ENCODE measurements around the gene TMC6. TPM values are rescaled to one million over a fixed set of nuclear protein-coding genes. Genes with fewer than 3 reads are reported as not detected.

TMC6 gene
- total and polyA plus RNA-seq, 2 of the 4 experiments (the other 2 are of a cell fraction) = 0.19 TPM; not detected in 1

- Histone ChIP-seq H4K20me1 (ENCODE audit: insufficient read depth, low read length) (no peaks in the 10 kb centered on the region), H2AFZ (replicated peaks; ENCODE audit: low read length, poor library complexity) (no peak overlapping the region), H3K14ac (replicated peaks; ENCODE audit: low read depth, low read length) (no peak overlapping the region), H3K18ac (ENCODE audit: low read depth, low read length) (no peak overlapping the region), H2BK120ac (ENCODE audit: low read depth, low read length) (no peak overlapping the region), H4K91ac (ENCODE audit: insufficient read depth, low read depth, low read length) (no peak overlapping the region), H3K23ac (ENCODE audit: low read depth, low read length) (no peak overlapping the region), H2AK5ac (ENCODE audit: low read depth, low read length) (no peak overlapping the region), H3K4me2 (ENCODE audit: low read depth, low read length) (no peak overlapping the region), H3K9me3 (ENCODE audit: control insufficient read depth, insufficient read depth, low read length) (no peaks in the 10 kb centered on the region), H4K8ac (ENCODE audit: low read depth in 2 of 2, low read length in 2 of 2) (no peak overlapping the region), H3K4me3 (ENCODE audit: insufficient read depth, low read depth, low read length) (no peak overlapping the region), H3K27me3 (ENCODE audit: control insufficient read depth, insufficient read depth, low read length) (no peaks in the 10 kb centered on the region), H3K56ac (ENCODE audit: extremely low read depth, insufficient read depth, low read length) (no peak overlapping the region), H2BK20ac (ENCODE audit: low read depth, low read length) (no peak overlapping the region), H3K79me1 (ENCODE audit: low read depth in 1 of 2, low read length in 2 of 2) (no peaks in the 10 kb centered on the region), H4K5ac (ENCODE audit: low read depth, low read length) (no peak overlapping the region), H3K36me3 (ENCODE audit: control insufficient read depth, insufficient read depth, low read length) (peaks cover 22% of the 10 kb centered on the region), H3K9me1 (ENCODE audit: insufficient read depth, low read length) (peaks cover 3% of the 10 kb centered on the region; the same call in 1 of the 2 replicates), H3K4me1 (ENCODE audit: control insufficient read depth, insufficient read depth, low read length) (no peaks in the 10 kb centered on the region; the same call in 1 of the 2 replicates), H3K4ac (ENCODE audit: low read depth, low read length) (no peak overlapping the region), H2BK15ac (ENCODE audit: low read depth, low read length) (no peak overlapping the region), H2AK9ac (replicated peaks; ENCODE audit: low read depth, low read length, poor library complexity) (no peak overlapping the region), H2BK5ac (ENCODE audit: low read depth, low read length, poor library complexity, severe bottlenecking) (no peak overlapping the region), H3K9ac (ENCODE audit: low read depth, low read length) (no peak overlapping the region), H3K27ac (ENCODE audit: insufficient read depth, low read length) (no peak overlapping the region)
- no CpG with 5 or more reads among the region's 15 CpGs for WGBS, 2 experiments (ENCODE audit: extremely low coverage in 2 of 2, insufficient read length in 1 of 2)
- BruUV-seq (replicated peaks) = no TSS peak
- no peak for TF ChIP-seq ELK1 (IDR thresholded peaks at IDR 0.05; ENCODE audit: borderline replicate concordance, low read depth, low read length)
- TF ChIP-seq CEBPB (IDR thresholded peaks at IDR 0.05; ENCODE audit: low read depth, low read length) = no peak
- no peak for TF ChIP-seq FOS (IDR thresholded peaks at IDR 0.05; ENCODE audit: low read depth, low read length)
- no peak for TF ChIP-seq MXI1 (IDR thresholded peaks at IDR 0.05; ENCODE audit: borderline replicate concordance, low read depth, low read length)
- no peak for TF ChIP-seq BHLHE40 (IDR thresholded peaks at IDR 0.05; ENCODE audit: low read depth, low read length)
- TF ChIP-seq SMC3 (IDR thresholded peaks at IDR 0.05; ENCODE audit: low read depth, low read length) = no peak
- TF ChIP-seq POLR2A (IDR thresholded peaks at IDR 0.05; ENCODE audit: low read depth, low read length) = no peak
- no peak for TF ChIP-seq CTCF (conservative IDR thresholded peaks at IDR 0.05; ENCODE audit: low read depth, low read length)
- no peak for TF ChIP-seq MAZ (IDR thresholded peaks at IDR 0.05; ENCODE audit: borderline replicate concordance, low read depth, low read length)
- TF ChIP-seq NFE2L2 (IDR thresholded peaks at IDR 0.05; ENCODE audit: low read depth, low read length) = no peak
- TF ChIP-seq USF2 (IDR thresholded peaks at IDR 0.05; ENCODE audit: low read depth, low read length) = no peak
- TF ChIP-seq MAFK (IDR thresholded peaks at IDR 0.05; ENCODE audit: low read depth, low read length) = no peak
- no peak for TF ChIP-seq RFX5 (IDR thresholded peaks at IDR 0.05; ENCODE audit: low read depth, low read length)
- no peak for TF ChIP-seq CHD1 (IDR thresholded peaks at IDR 0.05; ENCODE audit: low read depth, low read length)
- no peak for TF ChIP-seq RAD21 (IDR thresholded peaks at IDR 0.05; ENCODE audit: low read length)
- intact Hi-C loops (cut with micrococcal nuclease) (no loop called here), in situ Hi-C loops (cut with MboI; ENCODE audit: low sequenced_read_pairs) (no loop called here), dilution Hi-C loops (cut with HindIII; ENCODE audit: low sequenced_read_pairs, unreplicated experiment) (no loop called here)
- ChIA-PET POLR2A (ENCODE audit: unreplicated experiment) (no interaction called here), CTCF (interaction anchor here (1.0 to 1.4 kb wide), 2 partner anchors 21 to 145 kb away, joined by 4 read pairs; no protein-coding TSS in a partner anchor)
- DNase-seq = no peak
- ATAC-seq (ENCODE audit: low read depth) = no peak
These were observed 22.3 kb downstream of the TMC6 start for GRCh38 chr17:78106211-78106610.

All from IMR-90 (cell line).